Smooth muscle cell (in vitro differentiated cells): ENCODE measurements around the gene CMIP. TPM values are rescaled to one million over a fixed set of nuclear protein-coding genes. Genes with fewer than 3 reads are reported as not detected.

Experiments
- DNase-seq: peaks from one replicate; lab custom pipeline; 2025; ENCODE audit not compliant: unreplicated experiment; lab: John Stamatoyannopoulos, UW
- H2AFZ ChIP-seq: fragments of 200-600 bp; sonication (generic); 2 replicates; pipeline ENCODE4 v1.6.0; 2016; ENCODE audit warnings: antibody characterized with exemption, low read depth, mild to moderate bottlenecking
- H3F3A ChIP-seq: fragments of 200-600 bp; sonication (generic); 2 replicates; pipeline ENCODE4 v1.6.0; 2017; ENCODE audit warnings: antibody characterized with exemption, low read depth
- H3K27ac ChIP-seq: fragments of 200-600 bp; sonication (generic); 2 replicates; pipeline ENCODE4 v1.5.1; 2016; ENCODE audit warnings: low read depth, mild to moderate bottlenecking
- H3K27me3 ChIP-seq: fragments of 200-600 bp; sonication (generic); 2 replicates; pipeline ENCODE4 v1.6.1; 2016; ENCODE audit warnings: low read depth, mild to moderate bottlenecking
- H3K36me3 ChIP-seq: fragments of 200-600 bp; sonication (generic); 2 replicates; pipeline ENCODE4 v1.5.1; 2016; ENCODE audit warnings: low read depth
- H3K4me1 ChIP-seq: fragments of 200-600 bp; sonication (generic); 2 replicates; pipeline ENCODE4 v1.5.1; 2016; ENCODE audit warnings: low read depth
- H3K4me2 ChIP-seq: fragments of 200-600 bp; sonication (generic); 2 replicates; pipeline ENCODE4 v1.6.0; 2016; ENCODE audit warnings: mild to moderate bottlenecking
- H3K4me3 ChIP-seq: fragments of 200-600 bp; sonication (generic); 2 replicates; pipeline ENCODE4 v1.5.1; 2016; ENCODE audit warnings: mild to moderate bottlenecking
- H3K79me2 ChIP-seq: fragments of 200-600 bp; sonication (generic); 2 replicates; pipeline ENCODE4 v1.6.0; 2016; ENCODE audit warnings: low read depth, mild to moderate bottlenecking
- H3K9ac ChIP-seq: fragments of 200-600 bp; sonication (generic); 2 replicates; pipeline ENCODE4 v1.6.0; 2016; ENCODE audit warnings: low read depth
- H3K9me3 ChIP-seq: fragments of 200-600 bp; sonication (generic); replicated peaks from 2 replicates; pipeline ENCODE4 v1.5.1; 2016; ENCODE audit warnings: low read depth
- H4K20me1 ChIP-seq: fragments of 200-600 bp; sonication (generic); 2 replicates; pipeline ENCODE4 v1.6.0; 2016; ENCODE audit warnings: low read depth
- WGBS: methylation state at CpG from one replicate; pipeline ENCODE4 v1.1.7; 2016; ENCODE audit warnings: low lambda C conversion rate; 5-methylcytosine and 5-hydroxymethylcytosine counted together
- polyA plus RNA-seq: library from polyadenylated mRNA; unstranded; fragments of >200 nt; fragmentation: Nextera tagmentation; extraction: Ambion mirVana; gene quantifications from 2 replicates; pipeline ENCODE4 v1.2.1, GENCODE V29; 2016
- total RNA-seq: library from RNA; depleted of rRNA; stranded (reverse); fragments of >200 nt; gene quantifications from 2 replicates; pipeline ENCODE4 v1.2.3, GENCODE V29; 2014
- TF ChIP-seq, protein P1 (sequence below): fragments of 200-600 bp; sonication (generic); IDR thresholded peaks from 2 replicates; pipeline ENCODE4 v1.5.1; 2017; ENCODE audit warnings: borderline replicate concordance, mild to moderate bottlenecking, antibody characterized with exemption; ENCODE audit not compliant: insufficient read depth, poor library complexity, severe bottlenecking

CMIP gene
- total and polyA plus RNA-seq, 2 experiments from 2014 or later = 2.5 to 44.5 TPM

DNA sequence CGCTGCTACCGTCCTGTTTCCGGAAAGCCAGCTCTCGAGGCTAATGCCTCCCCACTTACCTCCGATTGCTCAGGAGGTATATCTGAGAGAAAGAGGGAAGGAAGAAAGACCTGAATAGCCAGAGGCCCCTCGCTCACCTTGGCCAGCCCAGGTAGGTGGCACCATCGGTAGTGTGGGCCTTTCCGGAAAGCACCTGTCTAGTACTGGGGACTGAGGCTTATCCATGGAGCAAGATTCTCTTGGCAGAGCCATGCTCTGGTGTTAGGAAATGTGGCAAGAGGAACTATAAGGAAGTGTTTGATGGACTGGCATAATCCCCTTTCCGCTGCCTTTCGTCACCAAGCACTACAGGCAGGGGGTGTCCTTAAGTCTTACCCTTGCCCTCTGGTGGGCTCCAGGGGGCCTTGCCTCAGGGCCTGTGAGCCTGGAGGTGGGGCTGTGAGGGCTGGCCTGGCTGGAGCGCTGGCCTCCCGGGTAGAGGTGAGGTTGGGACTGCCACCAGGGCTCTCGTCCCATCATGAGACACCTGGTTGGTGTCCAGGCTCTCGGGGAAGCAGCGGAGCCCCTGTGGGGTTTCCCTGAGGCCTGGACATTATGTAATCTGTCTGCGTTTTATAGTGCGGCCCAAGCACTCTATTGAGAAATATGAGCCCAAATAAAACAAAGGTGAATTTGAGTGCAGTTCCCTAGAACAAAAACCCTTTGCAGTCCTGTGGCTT is 2.9 kb downstream of the CMIP start:
- Histone ChIP-seq H3K9ac (peak overlapping the region; percentile 93), H3K36me3 (no peaks in the 10 kb centered on the region), H3K4me1 (peaks cover 35% of the 10 kb centered on the region), H3K79me2 (peaks cover 75% of the 10 kb centered on the region), H2AFZ (no peak overlapping the region), H3K27ac (peak overlapping the region; percentile 91), H3K4me3 (peak overlapping the region; percentile 92), H3K27me3 (no peaks in the 10 kb centered on the region), H3K4me2 (peak overlapping the region; percentile 96), H3K9me3 (no peaks in the 10 kb centered on the region), H3F3A (no peaks in the 10 kb centered on the region), H4K20me1 (peaks cover 58% of the 10 kb centered on the region)
- 66% methylated on average over 17 of the region's 17 CpGs for WGBS
- TF ChIP-seq, protein P1, sequence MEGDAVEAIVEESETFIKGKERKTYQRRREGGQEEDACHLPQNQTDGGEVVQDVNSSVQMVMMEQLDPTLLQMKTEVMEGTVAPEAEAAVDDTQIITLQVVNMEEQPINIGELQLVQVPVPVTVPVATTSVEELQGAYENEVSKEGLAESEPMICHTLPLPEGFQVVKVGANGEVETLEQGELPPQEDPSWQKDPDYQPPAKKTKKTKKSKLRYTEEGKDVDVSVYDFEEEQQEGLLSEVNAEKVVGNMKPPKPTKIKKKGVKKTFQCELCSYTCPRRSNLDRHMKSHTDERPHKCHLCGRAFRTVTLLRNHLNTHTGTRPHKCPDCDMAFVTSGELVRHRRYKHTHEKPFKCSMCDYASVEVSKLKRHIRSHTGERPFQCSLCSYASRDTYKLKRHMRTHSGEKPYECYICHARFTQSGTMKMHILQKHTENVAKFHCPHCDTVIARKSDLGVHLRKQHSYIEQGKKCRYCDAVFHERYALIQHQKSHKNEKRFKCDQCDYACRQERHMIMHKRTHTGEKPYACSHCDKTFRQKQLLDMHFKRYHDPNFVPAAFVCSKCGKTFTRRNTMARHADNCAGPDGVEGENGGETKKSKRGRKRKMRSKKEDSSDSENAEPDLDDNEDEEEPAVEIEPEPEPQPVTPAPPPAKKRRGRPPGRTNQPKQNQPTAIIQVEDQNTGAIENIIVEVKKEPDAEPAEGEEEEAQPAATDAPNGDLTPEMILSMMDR = no peak
- no peak for DNase-seq

DNA sequence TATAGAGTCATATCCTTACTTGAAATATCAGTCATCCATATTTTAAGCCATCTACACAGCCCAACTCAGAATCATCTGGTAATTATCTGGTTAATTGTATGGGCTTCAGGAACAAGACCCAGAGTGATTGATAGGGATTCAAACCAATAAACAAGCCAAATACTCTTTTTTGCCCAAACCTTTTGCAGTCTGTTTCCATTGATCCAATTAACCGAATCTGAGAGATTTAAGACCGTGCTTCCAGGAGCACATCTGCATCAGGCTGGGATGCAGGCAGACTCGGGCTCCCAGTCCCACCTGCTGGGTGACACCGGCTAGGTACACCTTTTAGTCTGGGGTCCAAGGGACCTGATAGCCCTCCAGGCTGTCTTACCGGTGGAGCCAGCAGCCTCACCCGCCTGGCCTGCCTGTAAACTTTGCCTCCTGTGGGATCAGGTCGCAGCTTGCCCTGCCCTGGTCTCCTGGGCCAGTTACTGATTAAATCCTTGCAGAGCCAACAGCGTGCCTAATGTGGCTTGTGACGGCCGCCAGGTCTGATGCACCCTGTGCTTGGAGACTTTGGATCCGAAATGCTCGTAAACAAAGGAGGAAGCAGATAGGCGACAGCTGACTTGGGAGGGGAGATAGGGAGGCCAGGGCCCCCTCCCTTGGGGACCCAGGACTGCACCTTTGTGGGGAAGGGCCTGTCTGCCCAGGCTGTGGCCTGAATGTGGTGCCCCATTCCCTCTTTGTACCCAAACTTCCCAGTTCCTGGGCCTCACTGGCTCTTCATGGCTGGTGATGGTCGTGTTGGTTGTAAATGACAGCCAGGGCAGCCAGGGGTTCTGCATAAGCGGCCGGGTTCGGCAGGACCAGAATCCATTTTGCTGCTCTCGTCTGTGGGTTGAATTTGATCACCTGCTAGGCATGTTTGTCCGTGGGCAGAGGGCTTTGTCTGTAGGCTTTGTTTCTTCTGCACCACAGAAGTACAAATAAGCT is 3.8 kb downstream of the CMIP start:
- Histone ChIP-seq H3K4me1 (peaks cover 35% of the 10 kb centered on the region), H2AFZ (no peak overlapping the region), H3K4me3 (peak overlapping the region; percentile 92), H3K79me2 (peaks cover 84% of the 10 kb centered on the region), H3K27me3 (no peaks in the 10 kb centered on the region), H3K27ac (peak overlapping the region; percentile 91), H3K9ac (no peak overlapping the region), H3K36me3 (no peaks in the 10 kb centered on the region), H4K20me1 (peaks cover 67% of the 10 kb centered on the region), H3K4me2 (peak overlapping the region; percentile 96), H3F3A (no peaks in the 10 kb centered on the region), H3K9me3 (no peaks in the 10 kb centered on the region)
- TF ChIP-seq, protein P1 = no peak
- DNase-seq = no peak
- 66% methylated on average over 19 of the region's 19 CpGs for WGBS

DNA sequence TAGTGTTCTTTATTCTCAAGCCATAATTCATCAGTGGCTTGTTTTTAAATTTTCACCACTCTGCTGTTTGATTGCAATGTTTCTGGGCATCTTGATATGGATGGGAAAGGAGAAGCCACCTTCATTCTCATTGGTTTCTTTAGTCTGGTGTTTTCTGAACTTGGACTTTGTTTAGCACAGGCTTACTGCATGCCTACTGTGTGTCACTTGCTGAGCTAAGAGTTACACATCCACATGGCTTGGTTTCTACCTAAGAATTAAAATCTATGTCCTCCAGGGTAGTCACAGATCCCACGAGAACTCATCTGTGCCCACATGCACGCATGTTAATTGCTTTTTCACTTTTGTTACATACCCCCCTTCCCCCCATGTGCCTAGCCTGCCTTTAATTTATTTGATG is 4.6 kb downstream of the CMIP start:
- TF ChIP-seq, protein P1 = no peak
- Histone ChIP-seq H3K9me3 (no peaks in the 10 kb centered on the region), H3K4me2 (no peak overlapping the region), H3K4me1 (peaks cover 31% of the 10 kb centered on the region), H2AFZ (no peak overlapping the region), H3F3A (no peaks in the 10 kb centered on the region), H3K36me3 (no peaks in the 10 kb centered on the region), H3K4me3 (no peak overlapping the region), H3K27me3 (no peaks in the 10 kb centered on the region), H3K9ac (no peak overlapping the region), H3K27ac (no peak overlapping the region), H4K20me1 (peaks cover 75% of the 10 kb centered on the region), H3K79me2 (peaks cover 92% of the 10 kb centered on the region)
- DNase-seq = no peak
- 88% methylated on average over 2 of the region's 2 CpGs for WGBS
